GM23338 (cell line): ENCODE data around the gene CTNNA2. TPM values are rescaled to one million over a fixed set of nuclear protein-coding genes. Genes with fewer than 3 reads are reported as not detected.

Experiments
- ATAC-seq: fragments of 200-7000 bp; cut with Tn5 transposase; 3 replicates; pipeline ENCODE4 v1.9.1; 2020
- DNase-seq: peaks from one replicate; pipeline ENCODE4 v3.0.0-alpha.2; 2015; ENCODE audit warnings: low spot score
- H2AFZ ChIP-seq: fragments of 200-600 bp; sonication (generic); 2 replicates; pipeline ENCODE4 v1.8.0; 2016; ENCODE audit warnings: antibody characterized with exemption, mild to moderate bottlenecking, moderate library complexity
- H3F3A ChIP-seq: fragments of 200-600 bp; sonication (generic); replicated peaks from 2 replicates; pipeline ENCODE4 v1.8.0; 2017; ENCODE audit warnings: antibody characterized with exemption, mixed run types, low read depth
- H3K27ac ChIP-seq: fragments of 200-600 bp; sonication (generic); 2 replicates; pipeline ENCODE4 v1.6.1; 2016; ENCODE audit warnings: low read depth
- H3K27me3 ChIP-seq: fragments of 200-600 bp; sonication (generic); 2 replicates; pipeline ENCODE4 v1.8.0; 2016; ENCODE audit warnings: mild to moderate bottlenecking, mixed run types, moderate library complexity; ENCODE audit not compliant: insufficient read depth
- H3K36me3 ChIP-seq: fragments of 200-600 bp; sonication (generic); 2 replicates; pipeline ENCODE4 v1.8.0; 2016; ENCODE audit warnings: mild to moderate bottlenecking; ENCODE audit not compliant: insufficient read depth
- H3K4me1 ChIP-seq: fragments of 200-600 bp; sonication (generic); 2 replicates; pipeline ENCODE4 v1.8.0; 2016; ENCODE audit warnings: mild to moderate bottlenecking, moderate library complexity; ENCODE audit not compliant: insufficient read depth
- H3K4me2 ChIP-seq: fragments of 200-600 bp; sonication (generic); 2 replicates; pipeline ENCODE4 v1.7.1; 2017; ENCODE audit warnings: mixed run types
- H3K4me3 ChIP-seq: fragments of 200-600 bp; sonication (generic); 2 replicates; pipeline ENCODE4 v1.6.1; 2016; ENCODE audit warnings: mixed run types
- H3K79me2 ChIP-seq: fragments of 200-600 bp; sonication (generic); replicated peaks from 2 replicates; pipeline ENCODE4 v1.8.0; 2017; ENCODE audit warnings: mild to moderate bottlenecking; ENCODE audit not compliant: insufficient read depth
- H3K9me2 ChIP-seq: fragments of 200-600 bp; sonication (generic); 2 replicates; pipeline ENCODE4 v1.8.0; 2017; ENCODE audit not compliant: insufficient read depth
- H4K20me1 ChIP-seq: fragments of 200-600 bp; sonication (generic); replicated peaks from 2 replicates; pipeline ENCODE4 v1.8.0; 2017; ENCODE audit warnings: mild to moderate bottlenecking; ENCODE audit not compliant: insufficient read depth
- H3K27ac Mint-ChIP-seq: 2 replicates; pipeline ENCODE4 v1.8.0; 2020; ENCODE audit warnings: inconsistent platforms, mild to moderate bottlenecking, moderate library complexity, mixed read lengths
- H3K27me3 Mint-ChIP-seq: 3 replicates; pipeline ENCODE4 v1.8.0; 2022; ENCODE audit warnings: low read depth, mild to moderate bottlenecking, moderate library complexity, mixed read lengths, inconsistent platforms; ENCODE audit not compliant: insufficient read depth, poor library complexity
- H3K36me3 Mint-ChIP-seq: 3 replicates; pipeline ENCODE4 v1.8.0; 2021; ENCODE audit warnings: low read depth, mild to moderate bottlenecking, inconsistent platforms, moderate library complexity, mixed read lengths
- H3K4me1 Mint-ChIP-seq: 3 replicates; pipeline ENCODE4 v1.8.0; 2020; ENCODE audit warnings: mild to moderate bottlenecking, inconsistent platforms, mixed read lengths
- H3K4me3 Mint-ChIP-seq: 3 replicates; pipeline ENCODE4 v1.8.0; 2021; ENCODE audit warnings: moderate library complexity, mild to moderate bottlenecking, inconsistent platforms, mixed read lengths
- H3K9me3 Mint-ChIP-seq: 3 replicates; pipeline ENCODE4 v1.8.0; 2020; ENCODE audit warnings: moderate library complexity, mild to moderate bottlenecking, inconsistent platforms, mixed read lengths
- NANOG ChIP-seq: IDR thresholded peaks from 2 replicates; pipeline ENCODE4 v1.6.1; 2016; ENCODE audit warnings: antibody characterized with exemption, borderline replicate concordance
- polyA plus RNA-seq: library from polyadenylated mRNA; unstranded; fragments of >200 nt; fragmentation: Nextera tagmentation; extraction: Ambion mirVana; gene quantifications from 2 replicates; pipeline ENCODE4 v1.2.1, GENCODE V29; 2016
- total RNA-seq: library from RNA; depleted of rRNA; stranded (reverse); fragments of >200 nt; shearing (Covaris generic); gene quantifications from 2 replicates; pipeline ENCODE4 v1.2.3, GENCODE V29; 2014
- TF ChIP-seq, protein P1 (sequence below), 2 experiments: fragments of 200-600 bp in 1 of 2; sonication (generic) in 1 of 2; conservative IDR thresholded peaks; 2 replicates each; pipeline versions ENCODE4 v1.5.1 to v1.6.1; 2016 to 2017; ENCODE audit warnings: antibody characterized with exemption in 2 of 2, low read depth in 2 of 2, mild to moderate bottlenecking in 2 of 2, moderate library complexity in 1 of 2
- TF ChIP-seq, protein P2 (sequence below): fragments of 250-450 bp; sonication (Bioruptor Pico); IDR thresholded peaks from 2 replicates; pipeline ENCODE4 v1.5.0; 2020; ENCODE audit warnings: mild to moderate bottlenecking, moderate library complexity
- TF ChIP-seq, protein P3 (sequence below): IDR thresholded peaks from one replicate; pipeline ENCODE4 v1.6.1; 2018; ENCODE audit warnings: antibody characterized with exemption; ENCODE audit not compliant: unreplicated experiment

The CTNNA2 gene
- total and polyA plus RNA-seq, 2 experiments from 2014 or later = 6.4 to 15.6 TPM

DNA sequence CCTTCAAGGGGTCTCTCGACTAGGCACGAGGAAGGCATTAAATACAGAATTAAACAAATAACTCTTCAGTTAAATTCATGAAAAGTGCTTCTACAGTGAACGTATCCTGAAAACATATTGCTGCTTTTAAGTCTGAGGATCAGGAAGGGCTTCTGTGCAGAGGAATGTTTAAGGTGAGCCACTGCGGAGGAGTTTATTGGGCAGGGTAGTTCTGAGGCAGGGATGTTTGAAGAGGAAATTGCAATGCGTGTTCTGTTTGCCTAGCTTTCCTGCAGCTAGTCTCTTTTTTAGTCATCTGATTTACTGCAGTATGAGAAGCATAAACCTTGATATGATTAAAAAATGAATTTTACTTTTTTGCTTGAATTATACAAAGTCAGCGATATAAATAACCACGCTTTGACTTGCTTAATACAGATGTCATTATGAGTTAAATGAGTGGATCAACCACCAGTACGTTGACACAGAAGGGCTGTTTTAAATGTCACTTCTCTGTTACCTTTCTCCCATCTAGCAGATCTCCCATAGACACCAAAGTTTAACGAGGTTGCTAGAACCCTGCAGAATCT lies 98.7 kb downstream of the CTNNA2 start:
- peak overlapping the region; percentile 69; the same call in 1 of the 2 replicates for H3K27ac Mint-ChIP-seq
- Histone ChIP-seq H3K4me2 (no peak overlapping the region), H4K20me1 (no peaks in the 10 kb centered on the region), H3K4me1 (no peaks in the 10 kb centered on the region; the same call in 1 of the 2 replicates), H3K27me3 (no peaks in the 10 kb centered on the region), H3K27ac (peak overlapping the region; percentile 10; the same call in 1 of the 2 replicates), H3K4me3 (no peak overlapping the region), H2AFZ (no peak overlapping the region), H3K9me2 (no peaks in the 10 kb centered on the region), H3K36me3 (no peaks in the 10 kb centered on the region), H3K79me2 (no peaks in the 10 kb centered on the region), H3F3A (no peaks in the 10 kb centered on the region)
- H3K27me3 Mint-ChIP-seq = no peaks in the 10 kb centered on the region
- peak; percentile 61 for ATAC-seq
- no peak overlapping the region for H3K4me3 Mint-ChIP-seq
- H3K4me1 Mint-ChIP-seq = peaks cover 11% of the 10 kb centered on the region; the same call in 2 of the 3 replicates
- H3K36me3 Mint-ChIP-seq = no peaks in the 10 kb centered on the region
- DNase-seq = peak; percentile 29
- TF ChIP-seq, protein P1, sequence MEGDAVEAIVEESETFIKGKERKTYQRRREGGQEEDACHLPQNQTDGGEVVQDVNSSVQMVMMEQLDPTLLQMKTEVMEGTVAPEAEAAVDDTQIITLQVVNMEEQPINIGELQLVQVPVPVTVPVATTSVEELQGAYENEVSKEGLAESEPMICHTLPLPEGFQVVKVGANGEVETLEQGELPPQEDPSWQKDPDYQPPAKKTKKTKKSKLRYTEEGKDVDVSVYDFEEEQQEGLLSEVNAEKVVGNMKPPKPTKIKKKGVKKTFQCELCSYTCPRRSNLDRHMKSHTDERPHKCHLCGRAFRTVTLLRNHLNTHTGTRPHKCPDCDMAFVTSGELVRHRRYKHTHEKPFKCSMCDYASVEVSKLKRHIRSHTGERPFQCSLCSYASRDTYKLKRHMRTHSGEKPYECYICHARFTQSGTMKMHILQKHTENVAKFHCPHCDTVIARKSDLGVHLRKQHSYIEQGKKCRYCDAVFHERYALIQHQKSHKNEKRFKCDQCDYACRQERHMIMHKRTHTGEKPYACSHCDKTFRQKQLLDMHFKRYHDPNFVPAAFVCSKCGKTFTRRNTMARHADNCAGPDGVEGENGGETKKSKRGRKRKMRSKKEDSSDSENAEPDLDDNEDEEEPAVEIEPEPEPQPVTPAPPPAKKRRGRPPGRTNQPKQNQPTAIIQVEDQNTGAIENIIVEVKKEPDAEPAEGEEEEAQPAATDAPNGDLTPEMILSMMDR (conservative IDR thresholded peaks at IDR 0.05; ENCODE audit: low read depth in 2 of 2) = no peak
- TF ChIP-seq, protein P2, sequence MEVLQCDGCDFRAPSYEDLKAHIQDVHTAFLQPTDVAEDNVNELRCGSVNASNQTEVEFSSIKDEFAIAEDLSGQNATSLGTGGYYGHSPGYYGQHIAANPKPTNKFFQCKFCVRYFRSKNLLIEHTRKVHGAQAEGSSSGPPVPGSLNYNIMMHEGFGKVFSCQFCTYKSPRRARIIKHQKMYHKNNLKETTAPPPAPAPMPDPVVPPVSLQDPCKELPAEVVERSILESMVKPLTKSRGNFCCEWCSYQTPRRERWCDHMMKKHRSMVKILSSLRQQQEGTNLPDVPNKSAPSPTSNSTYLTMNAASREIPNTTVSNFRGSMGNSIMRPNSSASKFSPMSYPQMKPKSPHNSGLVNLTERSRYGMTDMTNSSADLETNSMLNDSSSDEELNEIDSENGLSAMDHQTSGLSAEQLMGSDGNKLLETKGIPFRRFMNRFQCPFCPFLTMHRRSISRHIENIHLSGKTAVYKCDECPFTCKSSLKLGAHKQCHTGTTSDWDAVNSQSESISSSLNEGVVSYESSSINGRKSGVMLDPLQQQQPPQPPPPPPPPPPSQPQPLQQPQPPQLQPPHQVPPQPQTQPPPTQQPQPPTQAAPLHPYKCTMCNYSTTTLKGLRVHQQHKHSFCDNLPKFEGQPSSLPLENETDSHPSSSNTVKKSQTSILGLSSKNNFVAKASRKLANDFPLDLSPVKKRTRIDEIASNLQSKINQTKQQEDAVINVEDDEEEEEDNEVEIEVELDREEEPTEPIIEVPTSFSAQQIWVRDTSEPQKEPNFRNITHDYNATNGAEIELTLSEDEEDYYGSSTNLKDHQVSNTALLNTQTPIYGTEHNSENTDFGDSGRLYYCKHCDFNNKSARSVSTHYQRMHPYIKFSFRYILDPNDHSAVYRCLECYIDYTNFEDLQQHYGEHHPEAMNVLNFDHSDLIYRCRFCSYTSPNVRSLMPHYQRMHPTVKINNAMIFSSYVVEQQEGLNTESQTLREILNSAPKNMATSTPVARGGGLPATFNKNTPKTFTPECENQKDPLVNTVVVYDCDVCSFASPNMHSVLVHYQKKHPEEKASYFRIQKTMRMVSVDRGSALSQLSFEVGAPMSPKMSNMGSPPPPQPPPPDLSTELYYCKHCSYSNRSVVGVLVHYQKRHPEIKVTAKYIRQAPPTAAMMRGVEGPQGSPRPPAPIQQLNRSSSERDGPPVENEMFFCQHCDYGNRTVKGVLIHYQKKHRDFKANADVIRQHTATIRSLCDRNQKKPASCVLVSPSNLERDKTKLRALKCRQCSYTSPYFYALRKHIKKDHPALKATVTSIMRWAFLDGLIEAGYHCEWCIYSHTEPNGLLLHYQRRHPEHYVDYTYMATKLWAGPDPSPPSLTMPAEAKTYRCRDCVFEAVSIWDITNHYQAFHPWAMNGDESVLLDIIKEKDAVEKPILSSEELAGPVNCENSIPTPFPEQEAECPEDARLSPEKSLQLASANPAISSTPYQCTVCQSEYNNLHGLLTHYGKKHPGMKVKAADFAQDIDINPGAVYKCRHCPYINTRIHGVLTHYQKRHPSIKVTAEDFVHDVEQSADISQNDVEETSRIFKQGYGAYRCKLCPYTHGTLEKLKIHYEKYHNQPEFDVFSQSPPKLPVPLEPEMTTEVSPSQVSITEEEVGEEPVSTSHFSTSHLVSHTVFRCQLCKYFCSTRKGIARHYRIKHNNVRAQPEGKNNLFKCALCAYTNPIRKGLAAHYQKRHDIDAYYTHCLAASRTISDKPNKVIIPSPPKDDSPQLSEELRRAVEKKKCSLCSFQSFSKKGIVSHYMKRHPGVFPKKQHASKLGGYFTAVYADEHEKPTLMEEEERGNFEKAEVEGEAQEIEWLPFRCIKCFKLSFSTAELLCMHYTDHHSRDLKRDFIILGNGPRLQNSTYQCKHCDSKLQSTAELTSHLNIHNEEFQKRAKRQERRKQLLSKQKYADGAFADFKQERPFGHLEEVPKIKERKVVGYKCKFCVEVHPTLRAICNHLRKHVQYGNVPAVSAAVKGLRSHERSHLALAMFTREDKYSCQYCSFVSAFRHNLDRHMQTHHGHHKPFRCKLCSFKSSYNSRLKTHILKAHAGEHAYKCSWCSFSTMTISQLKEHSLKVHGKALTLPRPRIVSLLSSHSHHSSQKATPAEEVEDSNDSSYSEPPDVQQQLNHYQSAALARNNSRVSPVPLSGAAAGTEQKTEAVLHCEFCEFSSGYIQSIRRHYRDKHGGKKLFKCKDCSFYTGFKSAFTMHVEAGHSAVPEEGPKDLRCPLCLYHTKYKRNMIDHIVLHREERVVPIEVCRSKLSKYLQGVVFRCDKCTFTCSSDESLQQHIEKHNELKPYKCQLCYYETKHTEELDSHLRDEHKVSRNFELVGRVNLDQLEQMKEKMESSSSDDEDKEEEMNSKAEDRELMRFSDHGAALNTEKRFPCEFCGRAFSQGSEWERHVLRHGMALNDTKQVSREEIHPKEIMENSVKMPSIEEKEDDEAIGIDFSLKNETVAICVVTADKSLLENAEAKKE (CRISPR knock-in tag) = no peak
- TF ChIP-seq NANOG = no peak
- TF ChIP-seq, protein P3, sequence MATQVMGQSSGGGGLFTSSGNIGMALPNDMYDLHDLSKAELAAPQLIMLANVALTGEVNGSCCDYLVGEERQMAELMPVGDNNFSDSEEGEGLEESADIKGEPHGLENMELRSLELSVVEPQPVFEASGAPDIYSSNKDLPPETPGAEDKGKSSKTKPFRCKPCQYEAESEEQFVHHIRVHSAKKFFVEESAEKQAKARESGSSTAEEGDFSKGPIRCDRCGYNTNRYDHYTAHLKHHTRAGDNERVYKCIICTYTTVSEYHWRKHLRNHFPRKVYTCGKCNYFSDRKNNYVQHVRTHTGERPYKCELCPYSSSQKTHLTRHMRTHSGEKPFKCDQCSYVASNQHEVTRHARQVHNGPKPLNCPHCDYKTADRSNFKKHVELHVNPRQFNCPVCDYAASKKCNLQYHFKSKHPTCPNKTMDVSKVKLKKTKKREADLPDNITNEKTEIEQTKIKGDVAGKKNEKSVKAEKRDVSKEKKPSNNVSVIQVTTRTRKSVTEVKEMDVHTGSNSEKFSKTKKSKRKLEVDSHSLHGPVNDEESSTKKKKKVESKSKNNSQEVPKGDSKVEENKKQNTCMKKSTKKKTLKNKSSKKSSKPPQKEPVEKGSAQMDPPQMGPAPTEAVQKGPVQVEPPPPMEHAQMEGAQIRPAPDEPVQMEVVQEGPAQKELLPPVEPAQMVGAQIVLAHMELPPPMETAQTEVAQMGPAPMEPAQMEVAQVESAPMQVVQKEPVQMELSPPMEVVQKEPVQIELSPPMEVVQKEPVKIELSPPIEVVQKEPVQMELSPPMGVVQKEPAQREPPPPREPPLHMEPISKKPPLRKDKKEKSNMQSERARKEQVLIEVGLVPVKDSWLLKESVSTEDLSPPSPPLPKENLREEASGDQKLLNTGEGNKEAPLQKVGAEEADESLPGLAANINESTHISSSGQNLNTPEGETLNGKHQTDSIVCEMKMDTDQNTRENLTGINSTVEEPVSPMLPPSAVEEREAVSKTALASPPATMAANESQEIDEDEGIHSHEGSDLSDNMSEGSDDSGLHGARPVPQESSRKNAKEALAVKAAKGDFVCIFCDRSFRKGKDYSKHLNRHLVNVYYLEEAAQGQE = no peak
- no peaks in the 10 kb centered on the region for H3K9me3 Mint-ChIP-seq
